Sigmoid colon (tissue), 4 donors: ENCODE data around the gene POT1.

ENCODE experiments used
- CTCF ChIP-seq, 4 experiments: fragments of 450-650 bp in 3 of 4; fragments of 200-600 bp in 1 of 4; IDR thresholded peaks; one replicate each; pipeline ENCODE4 v1.5.1; 2016 to 2019; ENCODE audit warnings: antibody characterized with exemption in 4 of 4, mild to moderate bottlenecking in 3 of 4, moderate library complexity in 2 of 4
- EP300 ChIP-seq, 4 donors: sonication (generic); formaldehyde crosslinking; IDR thresholded peaks; one replicate each; pipeline ENCODE4 v1.6.1; 2017; ENCODE audit warnings: antibody characterized with exemption in 4 of 4
- POLR2A ChIP-seq, 2 donors: fragments of 450-650 bp; IDR thresholded peaks; one replicate each; pipeline ENCODE4 v1.6.1; 2016; ENCODE audit warnings: antibody characterized with exemption in 2 of 2, mild to moderate bottlenecking in 2 of 2, moderate library complexity in 2 of 2
- POLR2AphosphoS5 ChIP-seq, 4 donors: sonication (generic); formaldehyde crosslinking; IDR thresholded peaks; one replicate each; pipeline ENCODE4 v1.6.1; 2017; ENCODE audit warnings: antibody characterized with exemption in 4 of 4

- TF ChIP-seq POLR2AphosphoS5 (IDR thresholded peaks at IDR 0.05): no peak
- no peak for TF ChIP-seq POLR2A (IDR thresholded peaks at IDR 0.05)
- no peak for TF ChIP-seq CTCF (IDR thresholded peaks at IDR 0.05)
- no peak for TF ChIP-seq EP300 (IDR thresholded peaks at IDR 0.05)
Measured at GRCh38 chr7:124887247-124887646, 42.4 kb downstream of the POT1 start.
